GM19397 (cell line): Measurements from ENCODE around the gene SSH2.
A peak's percentile ranks its signal among the peaks of the same experiment; 100 is the strongest.

Experiments used
- ATAC-seq: cut with Tn5 transposase; IDR thresholded peaks from one replicate; pipeline ENCODE4 v1.9.1; 2021; ENCODE audit warnings: mild to moderate bottlenecking, moderate library complexity; ENCODE audit not compliant: unreplicated experiment

The SSH2 gene

DNA sequence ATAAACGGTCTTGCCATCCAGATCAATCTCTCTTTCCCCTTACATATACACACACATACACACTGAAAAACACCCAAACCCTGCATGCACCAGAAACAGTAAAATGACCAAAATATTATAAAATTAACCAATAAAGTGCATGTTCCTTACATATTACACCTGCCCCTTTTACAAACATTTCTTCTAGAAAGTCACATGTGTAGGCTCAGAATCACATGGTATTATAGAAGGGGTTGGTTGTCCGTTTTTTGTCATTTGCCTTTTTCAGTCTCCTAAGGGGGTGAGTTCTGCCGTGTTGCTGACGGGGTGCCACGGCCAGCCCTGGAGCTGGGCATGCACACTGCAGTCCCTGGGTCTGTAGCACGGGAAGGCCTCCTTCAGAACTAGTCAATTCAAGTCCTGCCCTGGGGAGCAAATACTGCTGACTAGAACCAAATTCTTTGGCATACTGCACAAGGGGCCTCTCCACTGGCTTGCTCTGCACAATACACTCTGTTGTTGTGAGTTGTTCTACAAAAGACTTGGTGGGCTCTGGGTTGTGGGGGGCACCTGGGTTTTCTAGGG is 299.3 kb downstream of the SSH2 start:
- no peak for ATAC-seq

DNA sequence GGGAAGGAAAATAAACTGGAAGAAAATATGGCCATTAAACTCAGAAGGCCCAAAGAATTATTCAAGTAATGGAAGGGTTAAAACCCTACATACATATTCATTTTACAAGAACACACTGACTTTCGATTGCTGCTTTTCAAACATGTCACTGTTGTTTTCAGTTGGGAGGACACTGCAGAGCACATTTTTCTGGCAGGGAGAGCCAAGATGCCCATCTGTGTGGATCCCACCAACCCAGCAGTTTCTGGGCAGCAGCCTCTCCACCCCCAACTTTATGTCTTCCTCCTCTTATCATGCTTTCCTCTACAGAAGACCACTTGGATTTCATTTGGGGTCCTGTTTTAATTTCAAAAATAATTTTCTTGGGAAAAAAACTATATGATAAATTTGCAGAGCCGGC is 300.2 kb downstream of the SSH2 start:
- ATAC-seq: no peak

DNA sequence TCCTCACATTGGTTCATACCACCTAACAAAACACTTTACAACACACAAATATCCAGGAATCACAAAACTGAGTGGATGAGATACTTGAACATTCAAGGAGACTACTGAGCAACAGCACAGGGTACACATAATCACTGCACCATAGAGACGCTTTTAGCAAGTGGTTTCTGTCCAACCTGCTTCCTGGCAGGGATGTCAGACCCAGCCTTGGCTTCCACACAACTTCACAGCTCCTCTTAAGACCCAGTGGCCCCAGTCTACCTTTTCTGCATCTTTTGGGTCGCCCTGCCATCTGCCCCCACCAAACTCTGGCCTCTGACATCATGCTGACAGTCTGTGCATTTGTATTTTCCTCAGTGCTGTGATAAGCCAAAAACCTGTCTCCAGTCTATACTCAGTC is 301.4 kb downstream of the SSH2 start:
- ATAC-seq: no peak

DNA sequence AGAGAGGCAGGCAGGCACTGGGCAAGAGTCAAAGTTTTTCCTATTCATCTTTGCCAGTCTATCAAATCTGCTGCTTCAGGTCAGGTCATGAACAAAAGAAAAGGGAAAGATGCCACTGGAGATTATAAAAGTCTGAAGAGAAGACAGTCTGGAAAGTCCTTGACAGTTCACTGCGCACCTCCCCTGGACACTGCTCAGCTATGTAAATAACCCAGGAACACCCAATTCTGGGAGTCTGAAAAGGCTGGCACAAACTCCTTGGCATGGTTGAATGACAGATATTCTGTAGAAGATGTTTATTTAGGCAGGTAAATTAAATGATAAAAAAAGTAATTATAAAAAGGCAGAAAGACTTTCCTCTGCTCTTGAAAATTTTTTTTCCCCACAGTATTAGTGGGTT is 302.1 kb downstream of the SSH2 start:
- no peak for ATAC-seq

DNA sequence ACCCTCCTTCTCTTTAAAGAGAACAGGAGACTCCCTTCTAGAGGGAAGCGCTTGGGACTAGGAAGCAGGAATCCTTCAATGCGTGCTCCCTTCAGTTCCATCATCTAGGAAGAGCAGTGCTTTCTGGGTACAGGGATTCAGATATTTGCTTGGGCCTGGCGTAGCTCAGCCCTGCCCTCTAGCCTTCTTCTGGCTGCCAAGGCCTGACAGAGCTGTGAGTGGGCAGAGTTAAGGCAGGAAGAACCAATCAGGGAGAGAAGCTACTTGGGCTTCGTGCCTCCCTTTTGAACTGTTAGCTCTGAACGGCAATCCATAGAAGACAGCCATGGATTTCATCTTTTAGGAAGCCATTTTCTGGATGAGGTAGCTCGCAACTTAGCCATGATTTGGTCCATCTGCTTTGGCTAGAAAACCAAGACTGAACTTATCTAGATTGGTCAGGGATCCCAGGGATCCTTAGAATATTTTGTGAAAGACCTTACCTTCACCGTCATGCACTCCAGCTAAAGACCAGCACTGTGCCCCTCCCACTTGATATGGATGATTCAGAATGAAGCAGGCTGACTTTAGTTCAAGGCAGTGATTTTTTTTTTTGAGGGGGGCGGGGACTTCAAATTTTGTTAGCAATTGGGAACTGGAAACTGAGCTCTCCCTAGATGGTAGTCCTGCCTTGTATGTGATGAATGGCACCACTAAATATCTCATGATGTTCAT is 304.8 kb downstream of the SSH2 start:
- ATAC-seq: no peak

DNA sequence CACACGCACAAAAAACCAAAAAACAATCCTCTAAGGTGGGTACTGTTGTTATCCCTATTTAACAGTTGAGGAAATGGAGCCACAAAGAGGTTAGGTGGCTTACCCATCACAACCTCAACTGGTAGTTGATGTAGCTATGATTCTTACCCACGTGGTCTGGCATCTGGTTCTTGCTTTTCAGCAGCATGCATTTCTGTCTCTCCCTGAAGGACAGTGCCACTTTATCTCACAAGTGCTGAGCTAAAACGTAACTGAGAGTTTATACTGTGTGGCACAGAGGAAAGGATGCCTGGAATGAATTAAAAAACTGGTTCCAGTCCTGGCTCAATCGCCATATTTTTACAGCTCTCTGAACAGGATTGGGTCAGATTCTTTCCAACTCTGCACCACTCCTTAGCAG is 305.4 kb downstream of the SSH2 start:
- ATAC-seq: no peak

DNA sequence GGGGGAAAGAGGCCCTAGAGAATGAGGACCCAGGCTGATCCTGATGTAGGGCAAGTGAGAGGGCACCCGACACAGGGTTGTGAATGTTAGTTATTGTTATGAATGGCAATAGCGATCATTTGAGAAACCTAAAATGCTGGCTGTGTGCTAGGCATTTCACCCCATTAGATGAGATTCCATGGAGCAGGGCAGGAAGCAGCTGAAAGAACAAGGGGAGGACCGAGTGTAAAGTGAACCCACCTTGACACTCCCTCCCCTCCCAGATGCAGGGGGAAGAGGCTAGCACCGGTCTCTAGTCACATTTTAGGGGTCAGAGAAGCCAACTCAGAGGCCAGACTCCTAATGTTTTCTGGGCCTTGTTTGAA is 306.8 kb downstream of the SSH2 start:
- no peak for ATAC-seq

DNA sequence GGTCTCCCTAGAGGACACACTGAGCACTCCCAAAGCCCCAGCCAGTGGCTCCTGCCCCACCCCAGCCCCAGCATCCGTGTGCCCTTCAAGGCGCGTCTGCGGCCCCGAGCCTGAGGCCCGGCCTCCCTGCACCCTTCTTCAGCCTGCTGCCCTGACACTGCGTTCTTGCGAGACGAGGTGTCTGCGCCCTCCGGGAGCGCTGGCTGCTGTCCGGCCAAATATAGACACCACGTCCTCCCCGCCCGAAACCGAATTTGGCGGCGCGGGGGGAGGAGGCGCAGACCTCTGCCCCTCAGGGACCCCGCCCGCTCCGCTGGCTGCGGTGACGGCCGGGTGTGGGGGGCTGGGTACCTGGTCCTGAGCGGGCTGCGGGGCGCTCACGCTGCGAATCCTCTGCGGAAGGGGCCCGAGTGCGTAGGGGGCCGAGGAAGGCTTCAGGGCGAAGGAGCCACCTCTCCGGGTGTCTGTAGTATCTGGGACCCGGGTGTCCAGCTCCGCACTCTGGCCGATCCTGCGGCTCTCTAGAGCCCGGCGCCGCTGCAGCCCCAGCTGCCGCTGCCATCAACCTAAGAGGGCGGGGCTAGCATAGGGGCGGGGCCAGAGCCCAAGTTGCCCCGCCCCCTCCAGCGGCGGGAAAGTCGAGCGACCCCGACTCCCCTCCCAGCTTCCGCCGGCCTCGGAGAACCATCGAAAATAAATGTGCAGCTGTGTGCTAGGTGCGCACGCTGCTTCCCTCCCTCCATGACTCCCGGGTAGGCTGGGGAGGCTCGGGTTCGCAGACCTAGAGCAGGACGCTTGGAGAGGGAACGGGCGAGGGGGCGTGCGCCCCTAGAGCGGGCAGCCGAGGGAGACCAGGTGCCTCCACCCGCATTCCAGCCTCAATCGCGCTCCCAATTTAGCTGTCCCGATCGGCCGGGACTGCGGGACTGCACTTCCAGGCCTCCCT is 307.4 kb downstream of the SSH2 start, which contains the start of gene CORO6:
Gene CORO6 (minus strand): TSS at position 576 of the 946 bp plus-strand sequence. CDS start 1,491 bp downstream, outside the sequence.
- peak; percentile 49 for ATAC-seq

DNA sequence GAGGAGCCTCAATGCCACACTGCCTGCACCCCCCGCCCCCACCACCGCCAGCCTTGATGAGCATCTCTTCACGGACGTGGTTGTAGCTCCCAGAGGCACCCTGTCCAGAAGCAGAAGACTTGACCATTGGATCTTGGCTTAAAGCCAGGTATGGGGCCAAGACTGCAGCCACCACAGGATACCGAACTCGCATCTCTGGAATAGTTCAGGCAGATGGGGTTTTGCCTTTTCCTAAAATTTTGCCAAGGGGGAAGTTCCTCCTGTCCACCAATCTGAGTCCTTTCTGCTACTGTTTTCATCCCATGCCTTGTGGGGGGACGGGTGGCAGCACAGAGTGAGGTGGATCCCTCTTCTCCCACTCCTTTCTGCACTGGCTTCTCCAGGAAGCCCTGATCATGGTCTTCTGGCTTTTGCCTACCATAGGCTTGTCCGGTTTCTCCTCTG is 308.3 kb downstream of the SSH2 start:
- ATAC-seq: no peak

DNA sequence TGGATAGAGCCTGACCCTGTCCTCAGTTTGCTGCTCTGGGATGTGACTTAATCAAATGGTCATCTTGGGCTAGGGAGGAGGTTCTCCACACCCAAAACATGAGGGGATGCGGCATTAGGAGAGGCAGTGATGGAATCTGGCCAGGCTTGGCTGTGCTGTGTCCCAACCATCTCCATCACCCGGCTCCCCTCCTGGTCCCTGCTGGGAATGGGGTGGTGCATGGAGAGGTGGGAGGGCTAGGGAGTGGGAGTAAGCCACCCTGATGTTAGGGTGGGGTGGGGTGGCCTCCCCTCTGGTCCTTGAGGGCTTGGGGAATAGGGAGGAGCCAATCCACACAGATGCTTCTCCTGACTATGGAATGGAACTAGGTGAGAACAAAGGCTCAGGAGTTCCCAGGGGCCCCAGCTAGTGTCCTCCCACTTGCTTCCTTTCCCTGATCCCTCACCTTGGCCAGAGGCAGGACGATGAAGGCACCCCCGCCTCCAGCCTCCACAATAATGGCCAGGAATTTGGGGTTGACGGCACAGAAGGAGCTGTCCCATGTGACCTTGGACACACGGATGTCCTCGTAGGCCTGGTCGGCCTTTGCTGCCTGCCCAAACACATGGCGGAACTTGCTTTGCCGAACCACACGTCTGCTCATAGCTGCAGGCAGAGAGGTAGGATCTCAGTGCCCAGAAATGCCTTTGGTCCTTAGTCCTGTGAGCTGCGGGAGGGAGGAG is 309.1 kb downstream of the SSH2 start:
- ATAC-seq: no peak

DNA sequence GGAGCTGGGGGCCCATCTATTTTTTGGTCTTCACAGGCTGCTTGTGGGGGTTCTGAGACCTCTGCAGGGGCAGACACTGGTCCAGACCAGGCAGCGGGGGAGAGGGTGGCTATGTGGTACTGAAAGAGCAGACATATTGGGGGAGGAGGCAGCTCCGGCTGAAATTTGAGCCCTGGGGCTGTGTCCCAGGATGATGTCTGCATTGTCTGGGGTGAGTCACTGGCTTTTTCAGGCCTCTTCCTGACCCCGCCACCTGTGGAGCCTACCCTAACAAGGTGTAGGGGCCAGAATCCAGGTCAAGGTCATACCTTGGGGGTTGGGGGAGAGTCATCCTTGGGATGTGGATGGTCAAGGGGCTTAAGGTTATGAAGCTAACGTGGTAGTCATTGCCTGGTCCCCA is 309.8 kb downstream of the SSH2 start:
- no peak for ATAC-seq

DNA sequence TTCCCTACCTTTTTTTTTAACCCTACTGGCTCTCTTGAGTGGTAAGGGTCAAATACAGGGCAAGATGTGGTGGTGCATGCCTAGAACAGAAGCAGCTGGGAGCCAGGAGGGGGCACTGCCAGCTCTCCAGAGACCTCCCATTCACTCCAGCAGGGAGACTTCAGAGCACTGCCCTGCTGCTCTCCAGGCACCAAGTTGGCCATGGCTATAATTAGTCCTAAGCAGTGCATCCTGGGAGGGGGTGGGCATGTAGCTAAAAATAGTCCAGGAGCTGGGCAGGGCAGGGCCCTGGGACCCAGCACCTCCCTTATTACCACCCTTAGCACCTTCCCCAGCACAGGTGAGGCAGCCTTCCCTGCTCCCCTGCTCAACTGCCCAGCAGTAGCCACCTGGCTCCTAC is 310.8 kb downstream of the SSH2 start:
- ATAC-seq: no peak

DNA sequence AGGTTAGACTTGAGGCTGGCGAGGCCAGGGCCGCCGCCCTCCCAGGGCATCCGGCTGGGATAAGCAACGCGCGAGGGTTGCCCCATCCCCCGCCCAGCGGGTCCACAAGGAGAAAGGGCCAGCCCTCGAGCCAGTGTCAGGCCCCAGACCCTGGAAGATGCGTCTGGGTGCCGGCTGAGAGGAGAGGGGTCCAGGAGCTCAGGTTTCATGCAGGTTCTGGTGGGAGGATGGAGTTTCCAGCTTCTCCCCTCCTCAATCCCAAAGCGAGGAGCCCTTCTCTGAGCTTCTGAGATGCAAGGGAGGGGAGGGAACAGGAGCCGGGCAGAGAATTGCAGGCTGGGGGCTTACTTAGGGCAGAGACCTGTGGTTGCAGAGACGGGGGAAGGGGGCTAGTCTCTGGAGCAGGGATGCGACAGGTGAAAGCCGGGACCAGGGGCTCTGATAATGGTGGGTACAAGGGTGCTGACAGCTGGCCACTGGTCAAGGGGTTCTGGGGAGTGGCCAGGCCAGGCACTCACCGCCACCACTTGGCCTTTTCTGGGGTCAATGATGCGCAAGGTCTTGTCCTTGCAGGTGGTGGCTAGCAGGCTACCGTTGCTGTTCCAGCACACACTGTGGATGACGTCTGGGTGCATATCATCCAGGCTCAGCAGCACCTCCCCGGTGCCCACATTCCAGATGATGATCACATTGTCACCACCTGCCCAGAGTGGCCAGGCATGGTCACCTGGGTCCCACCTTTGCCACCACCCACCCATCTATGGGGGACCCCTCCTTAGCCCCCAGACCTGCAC is 311.6 kb downstream of the SSH2 start:
- ATAC-seq: no peak

DNA sequence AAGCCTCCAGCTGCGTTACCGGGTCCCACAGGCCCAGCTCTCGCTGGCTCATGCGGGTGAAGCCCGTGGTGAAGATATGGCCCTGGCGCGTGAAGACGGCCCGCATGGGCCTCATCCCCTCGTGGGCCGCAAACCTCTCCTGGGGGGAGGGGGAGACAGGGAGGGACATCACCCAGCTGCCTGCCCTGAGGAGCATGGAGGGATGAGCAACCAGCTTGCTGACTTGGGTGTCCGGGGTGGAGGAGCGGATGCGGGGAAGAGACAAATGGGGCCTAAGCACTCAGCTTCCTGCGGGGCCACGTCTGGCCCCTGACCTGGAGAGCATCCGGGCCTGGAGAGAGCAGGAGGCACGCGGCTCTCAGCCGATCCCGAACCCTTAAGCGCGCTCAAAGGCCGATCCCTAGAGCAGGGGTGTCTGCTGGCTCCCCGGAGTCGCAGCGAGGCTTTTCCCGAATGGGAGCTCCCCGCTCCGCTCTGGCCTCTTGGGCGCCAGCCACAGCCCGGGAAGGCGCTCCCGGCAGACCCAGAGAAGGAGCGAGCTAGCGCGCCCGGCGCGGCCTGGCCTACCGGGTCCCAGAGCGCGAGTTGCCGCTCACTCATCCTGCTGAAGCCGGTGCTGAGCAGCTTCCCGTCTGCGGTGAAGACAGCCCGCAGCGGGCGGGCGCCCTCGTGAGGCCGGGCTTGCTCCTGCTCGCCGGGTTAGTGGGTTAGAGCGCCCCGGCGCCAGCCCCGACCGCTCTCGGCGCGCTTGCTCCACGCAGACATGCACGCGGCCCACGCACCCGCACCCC is 312.4 kb downstream of the SSH2 start:
- no peak for ATAC-seq

DNA sequence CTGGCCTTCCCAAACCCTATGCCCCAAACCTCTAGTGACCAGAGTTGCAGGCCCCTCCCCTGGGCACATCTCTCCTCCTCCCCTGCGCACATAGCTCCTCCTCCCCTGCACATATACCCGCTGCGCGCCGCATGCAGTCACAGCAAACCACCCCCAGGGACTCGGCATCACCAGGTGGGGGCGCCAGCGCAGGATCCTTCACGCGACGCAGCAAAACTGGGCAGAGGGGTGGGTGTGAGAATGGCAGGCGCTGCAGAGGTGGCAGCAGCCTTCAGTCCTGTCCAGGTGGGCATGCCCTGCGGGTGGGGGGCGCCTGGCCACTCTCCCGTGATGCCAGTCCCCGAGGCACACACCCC is 312.9 kb downstream of the SSH2 start:
- ATAC-seq: no peak

DNA sequence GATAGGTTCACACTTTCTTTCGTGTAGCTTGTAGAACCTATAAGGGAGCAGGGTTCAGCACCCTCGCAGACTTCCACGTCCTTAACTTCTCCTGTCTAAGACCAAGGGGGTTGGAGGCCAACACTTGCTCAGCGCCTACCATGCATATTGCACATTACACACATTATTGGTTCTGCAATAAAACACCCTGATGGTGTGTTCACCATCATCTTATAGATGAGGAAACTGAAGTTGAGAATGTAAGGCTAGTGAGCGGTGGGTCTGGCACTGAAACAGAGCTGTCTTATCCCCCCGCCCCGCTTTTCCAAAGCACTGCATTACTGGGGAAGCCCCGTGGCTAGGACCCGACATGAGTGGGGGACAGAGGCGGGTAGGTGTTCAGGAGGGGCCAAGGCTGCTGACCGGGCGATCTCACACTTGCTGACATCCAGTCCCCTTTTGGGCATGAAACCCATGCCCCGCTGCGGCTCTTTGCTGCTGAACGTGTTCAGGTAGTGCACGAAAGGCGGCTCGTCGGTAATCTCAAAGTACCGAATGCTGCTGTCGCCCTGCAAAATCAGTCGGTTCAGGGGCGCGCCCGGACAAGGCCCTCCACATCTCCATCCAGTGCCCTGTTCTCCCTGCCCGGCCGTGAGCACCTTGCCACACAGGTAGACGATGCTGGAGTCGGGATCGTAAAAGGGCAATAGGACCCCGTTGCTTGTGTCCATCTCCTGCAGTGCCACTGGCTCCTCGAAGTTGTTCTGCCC is 313.6 kb downstream of the SSH2 start:
- no peak for ATAC-seq

DNA sequence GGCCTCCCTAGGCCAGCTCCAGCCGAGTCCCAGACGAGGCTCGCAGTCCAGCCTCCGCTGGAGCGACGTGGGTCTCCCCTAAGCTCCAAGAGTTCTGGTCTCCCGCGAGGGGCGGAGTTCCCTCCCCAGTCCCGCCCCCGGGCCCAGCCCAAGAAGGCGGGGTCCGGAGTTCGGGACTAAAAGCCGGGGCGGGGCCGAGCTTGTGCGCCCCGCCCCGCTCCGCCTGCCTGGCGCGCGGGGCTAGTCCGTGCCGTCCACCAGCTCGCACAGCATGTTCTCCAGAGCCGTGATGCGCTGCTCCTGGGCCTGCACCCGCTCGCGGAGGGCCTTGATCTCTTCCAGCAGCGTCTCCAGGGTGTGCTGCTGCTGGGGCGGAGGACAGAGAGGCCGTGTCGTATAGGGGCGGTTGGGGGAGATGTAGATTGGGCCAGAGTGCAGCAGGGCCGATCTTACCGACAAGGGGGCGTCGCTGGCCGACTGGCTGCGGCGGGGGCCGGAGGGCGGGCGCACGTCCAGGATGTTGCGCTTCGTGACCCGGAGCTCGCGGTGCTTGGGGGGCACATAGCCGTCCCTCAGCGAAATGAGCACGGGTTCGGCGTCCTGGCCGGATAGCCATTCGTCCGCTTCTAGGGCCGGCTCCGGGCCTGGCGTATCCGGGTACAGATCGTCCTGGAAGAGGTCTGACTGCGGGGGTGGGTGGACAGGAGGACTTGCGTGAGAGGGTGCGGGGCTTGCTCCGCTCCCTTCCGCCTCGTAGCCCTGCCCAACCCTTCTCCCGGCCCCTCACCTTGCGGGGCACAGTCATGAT is 314.3 kb downstream of the SSH2 start:
- peak; percentile 61 for ATAC-seq

DNA sequence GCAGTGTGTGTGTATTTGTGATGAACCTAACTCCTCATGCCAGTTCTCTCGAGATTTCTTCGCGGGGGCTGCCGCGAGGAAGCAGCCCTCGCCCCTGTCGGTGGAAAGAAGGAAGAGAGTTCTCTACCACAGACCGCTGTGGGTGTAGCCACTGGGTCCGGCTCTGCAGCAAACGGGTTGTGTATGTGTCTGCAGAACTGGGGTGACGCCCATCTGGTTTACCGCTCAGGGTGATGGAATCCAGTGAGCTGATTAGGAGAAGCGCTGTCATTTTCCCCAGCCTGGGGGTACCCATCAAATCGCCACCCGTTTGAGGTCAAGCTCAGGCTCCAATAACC is 315.0 kb downstream of the SSH2 start:
- no peak for ATAC-seq
